ENCODE results near the gene PPTC7. TPM values are rescaled to one million over a fixed set of nuclear protein-coding genes. Genes with fewer than 3 reads are reported as not detected.

PPTC7 gene
- polyA plus RNA-seq, 1 donor from 2014 or later = 7.2 TPM

- no peak overlapping the region for H3K4me2 ChIP-seq (ENCODE audit: low read length)
- H3K9ac ChIP-seq (ENCODE audit: low read length) = no peak overlapping the region
- H3K27me3 ChIP-seq (ENCODE audit: insufficient read depth, low read depth, low read length) = no peaks in the 10 kb centered on the region
- H3K4me3 ChIP-seq (ENCODE audit: low read length) = no peak overlapping the region
- no peaks in the 10 kb centered on the region for H4K20me1 ChIP-seq (ENCODE audit: insufficient read depth)
- no peaks in the 10 kb centered on the region for H3K9me2 ChIP-seq (ENCODE audit: insufficient read depth, low read length)
- H3F3A ChIP-seq (ENCODE audit: insufficient read depth, low read length, poor library complexity, severe bottlenecking) = no peaks in the 10 kb centered on the region
- no peak overlapping the region for H2AFZ ChIP-seq (ENCODE audit: low read depth, low read length)
- no peak overlapping the region for H3K27ac ChIP-seq (ENCODE audit: low read length)
- no peaks in the 10 kb centered on the region for H3K36me3 ChIP-seq (ENCODE audit: insufficient read depth, low read length)
- TF ChIP-seq EZH2 (IDR thresholded peaks at IDR 0.05; ENCODE audit: borderline replicate concordance, insufficient read depth, low read length, poor library complexity, severe bottlenecking) = no peak
- TF ChIP-seq CTCF (IDR thresholded peaks at IDR 0.05; ENCODE audit: poor library complexity, severe bottlenecking) = no peak
- no peak for TF ChIP-seq POLR2AphosphoS5 (IDR thresholded peaks at IDR 0.05)
- no peak for TF ChIP-seq MXI1 (conservative IDR thresholded peaks at IDR 0.05; ENCODE audit: poor library complexity, severe bottlenecking)
- TF ChIP-seq SMC3 (conservative IDR thresholded peaks at IDR 0.05; ENCODE audit: poor library complexity) = no peak
- no peak for TF ChIP-seq RAD21 (conservative IDR thresholded peaks at IDR 0.05)
- no peak for TF ChIP-seq EP300 (conservative IDR thresholded peaks at IDR 0.05; ENCODE audit: poor library complexity, severe bottlenecking)
- TF ChIP-seq TAF1 (IDR thresholded peaks at IDR 0.05; ENCODE audit: low read depth) = no peak
- no peak for TF ChIP-seq REST (IDR thresholded peaks at IDR 0.05; ENCODE audit: borderline replicate concordance)
- peaks cover 11% of the 10 kb centered on the region for H3K79me2 ChIP-seq (replicated peaks; ENCODE audit: insufficient read depth, low read length)
- H3K9me3 ChIP-seq (ENCODE audit: low read length) = no peaks in the 10 kb centered on the region
Measured at GRCh38 chr12:110561471-110562201, 21.5 kb downstream of the PPTC7 start.

- H3K9me2 ChIP-seq (ENCODE audit: insufficient read depth, low read length) = no peaks in the 10 kb centered on the region
- no peak overlapping the region for H3K9ac ChIP-seq (ENCODE audit: low read length)
- no peak overlapping the region for H2AFZ ChIP-seq (ENCODE audit: low read depth, low read length)
- TF ChIP-seq RAD21 (conservative IDR thresholded peaks at IDR 0.05) = no peak
- no peak for TF ChIP-seq TAF1 (IDR thresholded peaks at IDR 0.05; ENCODE audit: low read depth)
- no peak for TF ChIP-seq CTCF (IDR thresholded peaks at IDR 0.05; ENCODE audit: poor library complexity, severe bottlenecking)
- no peak for TF ChIP-seq REST (IDR thresholded peaks at IDR 0.05; ENCODE audit: borderline replicate concordance)
- TF ChIP-seq POLR2AphosphoS5 (IDR thresholded peaks at IDR 0.05) = no peak
- TF ChIP-seq MXI1 (conservative IDR thresholded peaks at IDR 0.05; ENCODE audit: poor library complexity, severe bottlenecking) = no peak
- TF ChIP-seq EZH2 (IDR thresholded peaks at IDR 0.05; ENCODE audit: borderline replicate concordance, insufficient read depth, low read length, poor library complexity, severe bottlenecking) = no peak
- no peak for TF ChIP-seq EP300 (conservative IDR thresholded peaks at IDR 0.05; ENCODE audit: poor library complexity, severe bottlenecking)
- no peak for TF ChIP-seq SMC3 (conservative IDR thresholded peaks at IDR 0.05; ENCODE audit: poor library complexity)
- H3K9me3 ChIP-seq (ENCODE audit: low read length) = no peaks in the 10 kb centered on the region
- peak overlapping the region; percentile 35 for H3K27ac ChIP-seq (ENCODE audit: low read length)
- H3K79me2 ChIP-seq (replicated peaks; ENCODE audit: insufficient read depth, low read length) = peaks cover 11% of the 10 kb centered on the region
- H3K4me2 ChIP-seq (ENCODE audit: low read length) = no peak overlapping the region
- no peaks in the 10 kb centered on the region for H3F3A ChIP-seq (ENCODE audit: insufficient read depth, low read length, poor library complexity, severe bottlenecking)
- H3K4me3 ChIP-seq (ENCODE audit: low read length) = peak overlapping the region; percentile 18
- no peaks in the 10 kb centered on the region for H4K20me1 ChIP-seq (ENCODE audit: insufficient read depth)
- no peaks in the 10 kb centered on the region for H3K27me3 ChIP-seq (ENCODE audit: insufficient read depth, low read depth, low read length)
- no peaks in the 10 kb centered on the region for H3K36me3 ChIP-seq (ENCODE audit: insufficient read depth, low read length)
Measured at GRCh38 chr12:110560946-110561345, 22.2 kb downstream of the PPTC7 start.
